H9 (cell line): ENCODE results near the gene SNX21. TPM values are rescaled to one million over a fixed set of nuclear protein-coding genes. Genes with fewer than 3 reads are reported as not detected.

ENCODE experiments used
- DNase-seq: peaks from one replicate; pipeline ENCODE4 v3.0.0-alpha.2; 2017
- H2AFZ ChIP-seq: one replicate; pipeline ENCODE4 v1.6.1; 2013; ENCODE audit warnings: mild to moderate bottlenecking, low read length, control low read depth, moderate library complexity
- H2AK5ac ChIP-seq: 2 replicates; pipeline ENCODE4 v1.6.1; 2013; ENCODE audit warnings: low read length, control low read depth, mixed read lengths; ENCODE audit not compliant: insufficient read length
- H2BK120ac ChIP-seq: one replicate; pipeline ENCODE4 v1.6.1; 2013; ENCODE audit warnings: low read depth, mild to moderate bottlenecking, low read length, control low read depth, inconsistent platforms; ENCODE audit not compliant: poor library complexity, severe bottlenecking
- H2BK12ac ChIP-seq: 2 replicates; pipeline ENCODE4 v1.6.1; 2013; ENCODE audit warnings: low read length, control low read depth, mixed read lengths, low read depth; ENCODE audit not compliant: insufficient read length
- H2BK15ac ChIP-seq: 2 replicates; pipeline ENCODE4 v1.6.1; 2013; ENCODE audit warnings: low read depth, low read length, control low read depth
- H2BK20ac ChIP-seq: one replicate; pipeline ENCODE4 v1.6.1; 2013; ENCODE audit warnings: low read depth, mild to moderate bottlenecking, low read length, control low read depth, inconsistent platforms; ENCODE audit not compliant: poor library complexity, severe bottlenecking
- H2BK5ac ChIP-seq: 2 replicates; pipeline ENCODE4 v1.6.1; 2013; ENCODE audit warnings: low read length, control low read depth, mixed read lengths; ENCODE audit not compliant: insufficient read length
- H3K14ac ChIP-seq: 2 replicates; pipeline ENCODE4 v1.6.1; 2013; ENCODE audit warnings: low read length, control low read depth; ENCODE audit not compliant: insufficient read depth
- H3K18ac ChIP-seq: 2 replicates; pipeline ENCODE4 v1.6.1; 2013; ENCODE audit warnings: low read depth, mild to moderate bottlenecking, mixed read lengths, low read length, control low read depth; ENCODE audit not compliant: insufficient read length
- H3K23ac ChIP-seq: 2 replicates; pipeline ENCODE4 v1.6.1; 2013; ENCODE audit warnings: low read length, control low read depth, mixed read lengths, low read depth; ENCODE audit not compliant: insufficient read length
- H3K23me2 ChIP-seq: 2 replicates; pipeline ENCODE4 v1.6.1; 2013; ENCODE audit warnings: low read depth, mild to moderate bottlenecking, mixed read lengths, low read length, control low read depth; ENCODE audit not compliant: insufficient read length, poor library complexity, severe bottlenecking
- H3K27ac ChIP-seq: 2 replicates; pipeline ENCODE4 v1.5.1; 2013; ENCODE audit warnings: low read length, control low read depth, mixed read lengths, low read depth; ENCODE audit not compliant: insufficient read length
- H3K27me3 ChIP-seq: 2 replicates; pipeline ENCODE4 v1.6.1; 2013; ENCODE audit warnings: low read length, control low read depth, inconsistent platforms; ENCODE audit not compliant: insufficient read depth
- H3K4ac ChIP-seq: 2 replicates; pipeline ENCODE4 v1.6.1; 2013; ENCODE audit warnings: low read depth, mild to moderate bottlenecking, control low read depth, inconsistent platforms, low read length, moderate library complexity
- H3K4me1 ChIP-seq: 2 replicates; pipeline ENCODE4 v1.6.1; 2013; ENCODE audit warnings: low read length, control low read depth, inconsistent platforms; ENCODE audit not compliant: insufficient read depth
- H3K4me2 ChIP-seq: 2 replicates; pipeline ENCODE4 v1.6.1; 2013; ENCODE audit warnings: low read length, control low read depth, mixed read lengths; ENCODE audit not compliant: insufficient read length, insufficient read depth
- H3K56ac ChIP-seq: 2 replicates; pipeline ENCODE4 v1.6.1; 2013; ENCODE audit warnings: low read depth, mild to moderate bottlenecking, mixed read lengths, low read length, control low read depth; ENCODE audit not compliant: insufficient read length
- H3K79me1 ChIP-seq: 2 replicates; pipeline ENCODE4 v1.6.1; 2013; ENCODE audit warnings: low read depth, mild to moderate bottlenecking, moderate library complexity, low read length, control low read depth, inconsistent platforms; ENCODE audit not compliant: insufficient read depth, poor library complexity, severe bottlenecking
- H3K79me2 ChIP-seq: 2 replicates; pipeline ENCODE4 v1.6.1; 2013; ENCODE audit warnings: low read length, control low read depth, inconsistent platforms; ENCODE audit not compliant: insufficient read depth
- H3K9ac ChIP-seq: 2 replicates; pipeline ENCODE4 v1.6.1; 2013; ENCODE audit warnings: low read length, control low read depth, mixed read lengths; ENCODE audit not compliant: insufficient read length; ENCODE audit errors: extremely low read depth
- H3K9me3 ChIP-seq: one replicate; pipeline ENCODE4 v1.6.1; 2013; ENCODE audit warnings: low read depth, low read length, inconsistent platforms; ENCODE audit not compliant: control insufficient read depth
- H3T11ph ChIP-seq: one replicate; pipeline ENCODE4 v1.6.1; 2013; ENCODE audit warnings: mild to moderate bottlenecking, low read length, control low read depth, inconsistent platforms
- H4K20me1 ChIP-seq: one replicate; pipeline ENCODE4 v1.6.1; 2013; ENCODE audit not compliant: control insufficient read depth, insufficient read length, insufficient read depth
- H4K5ac ChIP-seq: 2 replicates; pipeline ENCODE4 v1.6.1; 2013; ENCODE audit warnings: low read depth, mild to moderate bottlenecking, mixed read lengths, low read length, control low read depth; ENCODE audit not compliant: insufficient read length
- H4K8ac ChIP-seq: replicated peaks from 2 replicates; pipeline ENCODE4 v1.6.1; 2013; ENCODE audit warnings: low read length, control low read depth, mixed read lengths, low read depth; ENCODE audit not compliant: insufficient read length
- H4K91ac ChIP-seq: 2 replicates; pipeline ENCODE4 v1.6.1; 2013; ENCODE audit warnings: low read depth, mild to moderate bottlenecking, moderate library complexity, mixed read lengths, low read length, control low read depth; ENCODE audit not compliant: insufficient read length
- H3K27ac Mint-ChIP-seq, 3 experiments: 2 replicates in 2 of 3; 3 replicates in 1 of 3; pipeline ENCODE4 v1.8.0; 2020 to 2021; ENCODE audit warnings: mixed read lengths in 3 of 3, mild to moderate bottlenecking in 1 of 3, moderate library complexity in 1 of 3
- H3K27me3 Mint-ChIP-seq: 2 replicates; pipeline ENCODE4 v1.8.0; 2021; ENCODE audit warnings: low read depth, mild to moderate bottlenecking, moderate library complexity, mixed read lengths
- H3K36me3 Mint-ChIP-seq, 3 experiments: 2 replicates in 2 of 3; 3 replicates in 1 of 3; pipeline ENCODE4 v1.8.0; 2020 to 2021; ENCODE audit warnings: low read depth in 3 of 3, mixed read lengths in 3 of 3; ENCODE audit not compliant: insufficient read depth in 1 of 3
- H3K4me1 Mint-ChIP-seq, 2 experiments: 2 replicates each; pipeline ENCODE4 v1.8.0; 2020; ENCODE audit warnings: mixed read lengths in 2 of 2
- H3K4me3 Mint-ChIP-seq, 2 experiments: 2 replicates in 1 of 2; 3 replicates in 1 of 2; pipeline ENCODE4 v1.8.0; 2020 to 2021; ENCODE audit warnings: mild to moderate bottlenecking in 2 of 2, mixed read lengths in 2 of 2, moderate library complexity in 1 of 2
- H3K9me3 Mint-ChIP-seq, 2 experiments: 2 replicates in 1 of 2; 3 replicates in 1 of 2; pipeline ENCODE4 v1.8.0; 2020; ENCODE audit warnings: mild to moderate bottlenecking in 2 of 2, mixed read lengths in 2 of 2, moderate library complexity in 1 of 2
- CTCF ChIP-seq: fragments of 200-600 bp; sonication (generic); conservative IDR thresholded peaks from 3 replicates; pipeline ENCODE4 v1.8.0; 2021; ENCODE audit warnings: antibody characterized with exemption, mild to moderate bottlenecking
- WGBS: extraction: QIAGEN DNeasy Blood & Tissue Kit; methylation state at CpG from one replicate; pipeline ENCODE4 v1.1.7; 2013; ENCODE audit warnings: missing lambda C conversion rate, low lambda C conversion rate, mixed read lengths; ENCODE audit not compliant: insufficient read length; ENCODE audit errors: extremely low coverage; 5-methylcytosine and 5-hydroxymethylcytosine counted together
- total RNA-seq: library from RNA; stranded (reverse); gene quantifications from 2 replicates; pipeline ENCODE4 v1.2.1, GENCODE V29; 2021

SNX21 gene
- total RNA-seq, 1 experiment from 2014 or later, result 20.5 TPM

GRCh38 chr20:45810191-45810970 lies 23.2 kb upstream of the SNX21 start:
- no peak overlapping the region for H2AFZ ChIP-seq
- no peak overlapping the region for H3K56ac ChIP-seq
- no peak overlapping the region for H4K8ac ChIP-seq
- DNase-seq, result no peak
- H3K4me2 ChIP-seq, result no peak overlapping the region
- no peak overlapping the region for H2BK20ac ChIP-seq
- H3K27me3 ChIP-seq, result no peaks in the 10 kb centered on the region
- H2BK120ac ChIP-seq, result no peak overlapping the region
- H3T11ph ChIP-seq, result no peak overlapping the region
- Mint-ChIP-seq H3K27me3 (no peaks in the 10 kb centered on the region), H3K9me3 (peaks cover 0 to 3% of the 10 kb centered on the region in 2 experiments; a peak in 2 of 5 replicates), H3K4me1 (peaks cover 13 to 15% of the 10 kb centered on the region in 2 experiments), H3K27ac (no peak overlapping the region), H3K4me3 (no peak overlapping the region), H3K36me3 (peaks cover 36 to 74% (median 73%) of the 10 kb centered on the region in 3 experiments)
- peaks cover 3% of the 10 kb centered on the region for H3K79me1 ChIP-seq
- no peak overlapping the region for H2BK15ac ChIP-seq
- H3K4ac ChIP-seq, result no peak overlapping the region
- no peak overlapping the region for H2AK5ac ChIP-seq
- H3K9ac ChIP-seq, result no peak overlapping the region
- no peaks in the 10 kb centered on the region for H3K4me1 ChIP-seq
- H3K18ac ChIP-seq, result no peak overlapping the region
- H3K14ac ChIP-seq, result no peak overlapping the region
- peaks cover 7% of the 10 kb centered on the region for H3K23me2 ChIP-seq
- H4K20me1 ChIP-seq, result no peaks in the 10 kb centered on the region
- H4K5ac ChIP-seq, result no peak overlapping the region
- no CpG with 5 or more reads among the region's 8 CpGs for WGBS
- peaks cover 10% of the 10 kb centered on the region; the same call in 1 of the 2 replicates for H3K79me2 ChIP-seq
- no peak overlapping the region for H2BK12ac ChIP-seq
- no peak overlapping the region for H2BK5ac ChIP-seq
- no peak overlapping the region for H3K27ac ChIP-seq
- TF ChIP-seq CTCF, result no peak
- no peak overlapping the region for H3K23ac ChIP-seq
- H3K9me3 ChIP-seq, result no peaks in the 10 kb centered on the region
- no peak overlapping the region for H4K91ac ChIP-seq
